H1 (cell line): Measurements from ENCODE around the gene ADGRL2. TPM values are rescaled to one million over a fixed set of nuclear protein-coding genes. Genes with fewer than 3 reads are reported as not detected.

Source experiments
- POLR2A ChIP-seq, 2 experiments: IDR thresholded peaks; 1 replicate in 1 of 2; 2 replicates in 1 of 2; pipeline ENCODE4 v1.6.1; 2011; ENCODE audit warnings: low read depth in 2 of 2, low read length in 2 of 2, mild to moderate bottlenecking in 2 of 2; ENCODE audit errors: control extremely low read depth in 1 of 2
- polyA plus RNA-seq, 7 experiments: library from polyadenylated mRNA; depleted of rRNA in 3 of 7; stranded (reverse) in 5 of 7; unstranded in 2 of 7; fragments of >200 nt in 5 of 7; fragments of 200-250 nt in 2 of 7; gene quantifications; 1 replicate in 5 of 7; 2 replicates in 1 of 7; 4 replicates in 1 of 7; pipeline versions ENCODE4 v1.2.1 to v1.2.3, GENCODE V29; 2011 to 2013; ENCODE audit warnings: missing spikeins in 2 of 7, mixed read lengths in 2 of 7
- total RNA-seq: library from RNA; stranded (reverse); fragmentation: NEBNext Ultra II Directional; extraction: Animal tissue kit (Norgen Biotek cat#: 25700); gene quantifications from 2 replicates; pipeline ENCODE4 v1.2.1, GENCODE V29; 2021

ADGRL2 gene
- total and polyA plus RNA-seq, 2 of the 8 experiments (the other 6 are each of a cell fraction or from before 2014, with no cell fraction given), result 113 to 124 TPM

DNA sequence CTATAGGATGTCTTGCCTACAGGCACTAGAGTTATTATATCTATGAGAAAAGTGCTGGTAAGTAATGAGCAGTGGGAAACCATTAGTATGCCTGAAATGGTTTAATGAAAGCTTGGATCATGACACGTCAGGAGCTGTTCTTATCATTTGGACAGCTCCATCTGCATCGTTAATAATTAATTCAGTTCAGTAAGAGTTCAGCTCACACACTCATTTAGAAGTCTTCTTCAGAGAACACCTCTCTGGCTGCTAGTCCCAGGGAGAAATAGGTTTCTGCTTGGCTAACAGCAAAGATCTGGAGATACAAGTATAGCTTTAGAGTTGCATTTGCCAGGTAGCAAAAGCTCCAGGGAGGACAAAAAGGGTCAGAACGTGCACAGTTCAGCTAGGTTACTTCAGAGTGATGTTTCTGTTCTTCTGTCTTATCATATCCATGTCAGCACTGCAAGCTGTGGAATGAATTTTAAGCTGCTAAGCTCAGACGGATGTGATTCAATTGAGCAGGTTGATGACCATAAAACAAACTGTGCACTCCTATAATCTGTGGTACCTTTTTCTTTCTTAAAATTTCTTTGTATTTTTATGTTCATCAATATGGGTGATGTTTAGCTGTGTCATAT lies 173.6 kb downstream of the ADGRL2 start (continued):
- no peak for TF ChIP-seq POLR2A (IDR thresholded peaks at IDR 0.05; ENCODE audit: control extremely low read depth in 1 of 2, low read depth in 2 of 2, low read length in 2 of 2)
